ENCODE measurements around the gene NUMBL.

DNA sequence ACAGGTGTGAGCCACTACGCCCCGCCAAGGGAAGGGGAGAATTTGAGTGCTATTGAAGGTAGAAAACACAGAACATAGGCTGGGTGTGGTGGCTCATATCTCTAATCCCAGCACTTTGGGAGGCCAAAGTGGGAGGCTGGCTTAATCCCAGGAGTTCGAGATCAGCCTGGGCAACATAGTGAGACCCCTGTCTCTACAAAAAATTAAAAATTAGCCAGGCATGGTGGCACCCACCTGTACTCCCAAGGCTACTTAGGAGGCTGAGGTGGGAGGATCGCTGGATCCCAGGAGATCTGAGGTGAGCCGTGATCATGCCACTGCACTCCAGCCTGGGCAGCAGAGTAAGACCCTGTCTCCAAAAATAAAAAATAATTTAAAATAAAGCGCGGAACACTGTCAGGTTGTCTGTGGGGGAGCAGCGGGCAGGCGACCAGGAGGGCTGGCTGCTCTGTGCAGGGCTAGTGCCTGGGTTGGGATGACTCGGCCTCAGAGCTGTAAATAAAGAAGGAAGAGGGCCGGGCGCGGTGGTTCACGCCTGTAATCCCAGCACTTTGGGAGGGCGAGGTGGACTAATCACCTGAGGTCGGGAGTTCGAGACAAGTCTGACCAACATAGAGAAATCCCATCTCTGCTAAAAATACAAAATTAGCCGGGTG, 48.3 kb downstream of the NUMBL start:
- TF ChIP-seq, protein P1, sequence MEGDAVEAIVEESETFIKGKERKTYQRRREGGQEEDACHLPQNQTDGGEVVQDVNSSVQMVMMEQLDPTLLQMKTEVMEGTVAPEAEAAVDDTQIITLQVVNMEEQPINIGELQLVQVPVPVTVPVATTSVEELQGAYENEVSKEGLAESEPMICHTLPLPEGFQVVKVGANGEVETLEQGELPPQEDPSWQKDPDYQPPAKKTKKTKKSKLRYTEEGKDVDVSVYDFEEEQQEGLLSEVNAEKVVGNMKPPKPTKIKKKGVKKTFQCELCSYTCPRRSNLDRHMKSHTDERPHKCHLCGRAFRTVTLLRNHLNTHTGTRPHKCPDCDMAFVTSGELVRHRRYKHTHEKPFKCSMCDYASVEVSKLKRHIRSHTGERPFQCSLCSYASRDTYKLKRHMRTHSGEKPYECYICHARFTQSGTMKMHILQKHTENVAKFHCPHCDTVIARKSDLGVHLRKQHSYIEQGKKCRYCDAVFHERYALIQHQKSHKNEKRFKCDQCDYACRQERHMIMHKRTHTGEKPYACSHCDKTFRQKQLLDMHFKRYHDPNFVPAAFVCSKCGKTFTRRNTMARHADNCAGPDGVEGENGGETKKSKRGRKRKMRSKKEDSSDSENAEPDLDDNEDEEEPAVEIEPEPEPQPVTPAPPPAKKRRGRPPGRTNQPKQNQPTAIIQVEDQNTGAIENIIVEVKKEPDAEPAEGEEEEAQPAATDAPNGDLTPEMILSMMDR (IDR thresholded peaks at IDR 0.05): no peak
- TF ChIP-seq ZFX (IDR thresholded peaks at IDR 0.05; ENCODE audit: borderline replicate concordance): no peak
